GM13976 (cell line): Measurements from ENCODE around the gene SPTBN2.

Experiments used
- DNase-seq: peaks from one replicate; pipeline ENCODE4 v3.0.0; 2012; ENCODE audit warnings: low spot score
- in situ Hi-C: fragments of 300-500 bp; cut with MboI; formaldehyde crosslinking; loops from one replicate; pipeline ENCODE4 v1.12.0; 2022; ENCODE audit warnings: low sequenced_read_pairs, mixed read lengths, inconsistent platforms; ENCODE audit not compliant: unreplicated experiment
- TF ChIP-seq, protein P1 (sequence below): IDR thresholded peaks from 2 replicates; pipeline ENCODE4 v1.5.1; 2012; ENCODE audit warnings: borderline replicate concordance, mild to moderate bottlenecking; ENCODE audit not compliant: insufficient read depth; ENCODE audit errors: extremely low read depth, missing control alignments, control extremely low read depth

Gene SPTBN2

DNA sequence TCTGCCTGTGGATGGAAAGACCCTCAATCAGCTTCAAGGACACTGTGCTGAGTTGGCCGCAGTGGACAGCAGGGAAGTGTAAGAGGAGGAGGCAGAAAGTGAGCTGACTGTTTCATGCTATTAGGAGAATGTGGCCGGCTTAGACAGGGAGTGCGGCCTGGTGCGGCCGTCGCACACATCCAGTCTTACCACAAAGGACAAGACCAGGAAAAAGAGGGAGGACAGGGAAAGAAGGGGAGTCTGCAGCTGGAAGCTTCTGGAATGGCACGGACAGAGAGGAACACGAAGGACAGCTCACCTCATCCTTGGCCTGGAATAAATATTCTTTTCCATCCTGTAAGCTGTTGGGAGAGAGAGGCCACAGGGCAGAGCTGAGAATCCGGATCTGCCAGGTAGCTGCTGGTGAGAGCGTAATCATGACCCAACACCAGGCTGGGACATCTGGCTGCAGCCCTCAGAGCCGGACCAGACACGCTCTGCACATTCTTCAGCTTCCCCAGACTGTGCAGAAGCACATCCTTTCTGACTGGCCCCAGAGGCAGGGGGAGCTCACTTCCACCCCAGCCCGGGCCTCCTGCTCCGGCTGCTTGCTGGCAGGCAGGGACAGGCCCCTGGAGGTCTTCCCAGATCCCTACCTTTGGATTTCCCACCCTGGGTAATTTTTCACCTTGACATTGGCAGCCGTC, 42.8 kb downstream of the SPTBN2 start:
- no peak for DNase-seq
- in situ Hi-C loops = no loop called here
- TF ChIP-seq, protein P1, sequence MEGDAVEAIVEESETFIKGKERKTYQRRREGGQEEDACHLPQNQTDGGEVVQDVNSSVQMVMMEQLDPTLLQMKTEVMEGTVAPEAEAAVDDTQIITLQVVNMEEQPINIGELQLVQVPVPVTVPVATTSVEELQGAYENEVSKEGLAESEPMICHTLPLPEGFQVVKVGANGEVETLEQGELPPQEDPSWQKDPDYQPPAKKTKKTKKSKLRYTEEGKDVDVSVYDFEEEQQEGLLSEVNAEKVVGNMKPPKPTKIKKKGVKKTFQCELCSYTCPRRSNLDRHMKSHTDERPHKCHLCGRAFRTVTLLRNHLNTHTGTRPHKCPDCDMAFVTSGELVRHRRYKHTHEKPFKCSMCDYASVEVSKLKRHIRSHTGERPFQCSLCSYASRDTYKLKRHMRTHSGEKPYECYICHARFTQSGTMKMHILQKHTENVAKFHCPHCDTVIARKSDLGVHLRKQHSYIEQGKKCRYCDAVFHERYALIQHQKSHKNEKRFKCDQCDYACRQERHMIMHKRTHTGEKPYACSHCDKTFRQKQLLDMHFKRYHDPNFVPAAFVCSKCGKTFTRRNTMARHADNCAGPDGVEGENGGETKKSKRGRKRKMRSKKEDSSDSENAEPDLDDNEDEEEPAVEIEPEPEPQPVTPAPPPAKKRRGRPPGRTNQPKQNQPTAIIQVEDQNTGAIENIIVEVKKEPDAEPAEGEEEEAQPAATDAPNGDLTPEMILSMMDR = no peak

DNA sequence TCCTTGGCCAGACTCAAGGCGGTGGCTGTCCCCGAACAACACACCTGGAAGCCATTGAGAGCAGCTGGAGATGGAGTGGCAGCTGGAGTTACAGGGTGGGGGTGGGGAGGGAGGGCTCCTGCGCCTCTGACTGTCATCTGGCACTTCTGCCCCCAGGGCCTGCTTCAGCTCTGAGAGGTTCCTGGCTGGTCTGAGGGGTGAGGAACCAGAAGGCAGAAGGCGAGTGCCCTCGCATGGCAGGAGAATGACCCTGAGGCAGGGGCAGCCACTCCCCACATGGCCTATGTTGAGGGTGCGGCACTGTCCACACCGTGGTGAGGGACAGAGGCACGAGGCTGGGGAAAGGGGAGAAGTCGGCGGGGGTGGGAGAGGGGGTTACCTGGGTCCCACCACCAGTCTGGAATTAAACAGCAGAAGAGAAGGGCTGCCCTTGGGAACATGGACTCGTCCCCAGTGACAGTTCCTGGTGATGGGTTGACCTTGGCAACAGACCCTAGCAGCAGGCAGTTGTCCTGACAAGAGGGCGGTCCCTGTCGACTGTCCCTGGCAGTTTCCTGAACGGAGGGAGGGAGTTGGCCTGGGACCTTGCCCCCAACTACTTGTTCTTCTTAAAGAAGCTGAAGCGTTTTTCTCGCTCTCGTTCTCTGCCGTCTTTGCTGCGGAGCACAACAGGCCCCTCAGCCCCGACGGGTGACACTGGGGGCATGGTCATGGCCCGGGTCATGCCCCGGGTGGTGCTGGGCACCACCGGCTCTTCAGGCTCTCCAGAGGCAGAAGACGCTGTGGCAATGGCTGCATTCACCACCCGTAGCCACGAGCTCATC, 43.5 kb downstream of the SPTBN2 start:
- TF ChIP-seq, protein P1 = no peak
- DNase-seq = no peak
- in situ Hi-C loops = no loop called here

DNA sequence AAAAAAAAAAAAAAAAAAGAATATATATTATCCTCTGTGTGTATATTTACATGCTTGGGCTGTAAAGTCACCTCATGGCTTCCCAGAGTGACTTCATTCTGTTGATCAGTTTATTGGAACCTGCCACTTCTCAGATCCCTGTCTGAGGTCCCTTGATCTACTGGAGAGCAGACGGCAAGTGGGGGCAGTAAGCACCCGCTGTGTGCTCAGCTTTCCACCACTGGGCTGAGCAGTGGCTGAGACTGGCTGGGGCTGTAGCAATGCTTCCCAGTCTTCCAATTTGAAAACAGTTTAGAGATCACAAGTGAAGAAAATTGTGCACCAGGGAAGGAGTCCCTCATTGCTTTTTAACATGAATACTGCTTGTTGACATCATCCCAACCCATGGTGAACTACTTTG, 44.4 kb downstream of the SPTBN2 start:
- no peak for DNase-seq
- TF ChIP-seq, protein P1 = no peak
- in situ Hi-C loops = no loop called here

DNA sequence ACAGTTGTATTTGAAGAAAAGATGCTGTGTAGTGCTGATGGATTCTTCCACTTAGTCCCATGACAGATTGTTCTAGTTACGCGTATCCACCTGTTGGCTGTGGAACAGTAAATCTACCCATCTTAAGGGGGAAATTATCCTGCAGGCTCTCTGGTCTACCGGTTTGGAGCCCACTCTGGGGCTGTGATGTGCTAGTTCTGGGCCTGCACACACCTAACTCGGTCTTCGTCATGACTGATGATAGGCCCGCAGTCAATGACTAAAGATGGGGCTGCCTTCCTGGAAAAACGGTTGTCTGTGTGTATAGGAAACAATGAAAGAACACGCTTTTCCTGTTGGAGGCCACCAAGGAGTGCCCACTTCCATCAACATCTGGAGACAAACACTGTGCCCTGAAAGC, 45.1 kb downstream of the SPTBN2 start:
- TF ChIP-seq, protein P1 = no peak
- DNase-seq = no peak
- in situ Hi-C loops = no loop called here

DNA sequence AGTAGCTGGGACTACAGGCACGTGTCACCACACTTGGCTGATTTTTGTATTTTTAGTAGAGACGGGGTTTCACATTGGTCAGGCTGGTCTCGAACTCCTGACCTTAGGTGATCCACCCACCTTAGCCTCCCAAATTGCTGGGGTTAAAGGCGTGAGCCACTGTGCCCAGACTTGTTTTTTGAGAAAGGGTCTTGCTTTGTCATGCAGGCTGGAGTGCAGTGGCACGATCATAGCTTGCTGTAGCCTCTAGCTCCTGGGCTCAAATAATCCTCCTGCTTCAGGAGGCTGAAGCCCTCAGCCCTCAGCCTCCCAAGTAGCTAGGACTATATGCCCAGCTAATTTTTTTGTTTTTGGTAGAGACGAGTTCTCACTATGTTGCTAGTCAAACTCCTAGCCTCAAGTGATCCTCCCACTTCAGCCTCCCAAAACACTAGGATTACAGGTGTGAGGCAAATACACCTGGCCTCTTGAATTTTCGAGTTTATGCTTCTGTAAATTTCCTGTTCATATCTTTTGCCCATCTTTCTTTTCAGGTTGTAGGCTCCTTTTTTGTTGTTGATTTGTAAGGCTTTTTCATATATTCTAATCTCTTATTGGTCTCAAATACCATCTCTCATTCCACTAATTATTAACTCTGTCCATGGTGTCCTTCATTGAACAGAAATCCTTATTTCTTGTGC, 47.9 kb downstream of the SPTBN2 start:
- in situ Hi-C loops = no loop called here
- no peak for DNase-seq
- TF ChIP-seq, protein P1 = no peak

DNA sequence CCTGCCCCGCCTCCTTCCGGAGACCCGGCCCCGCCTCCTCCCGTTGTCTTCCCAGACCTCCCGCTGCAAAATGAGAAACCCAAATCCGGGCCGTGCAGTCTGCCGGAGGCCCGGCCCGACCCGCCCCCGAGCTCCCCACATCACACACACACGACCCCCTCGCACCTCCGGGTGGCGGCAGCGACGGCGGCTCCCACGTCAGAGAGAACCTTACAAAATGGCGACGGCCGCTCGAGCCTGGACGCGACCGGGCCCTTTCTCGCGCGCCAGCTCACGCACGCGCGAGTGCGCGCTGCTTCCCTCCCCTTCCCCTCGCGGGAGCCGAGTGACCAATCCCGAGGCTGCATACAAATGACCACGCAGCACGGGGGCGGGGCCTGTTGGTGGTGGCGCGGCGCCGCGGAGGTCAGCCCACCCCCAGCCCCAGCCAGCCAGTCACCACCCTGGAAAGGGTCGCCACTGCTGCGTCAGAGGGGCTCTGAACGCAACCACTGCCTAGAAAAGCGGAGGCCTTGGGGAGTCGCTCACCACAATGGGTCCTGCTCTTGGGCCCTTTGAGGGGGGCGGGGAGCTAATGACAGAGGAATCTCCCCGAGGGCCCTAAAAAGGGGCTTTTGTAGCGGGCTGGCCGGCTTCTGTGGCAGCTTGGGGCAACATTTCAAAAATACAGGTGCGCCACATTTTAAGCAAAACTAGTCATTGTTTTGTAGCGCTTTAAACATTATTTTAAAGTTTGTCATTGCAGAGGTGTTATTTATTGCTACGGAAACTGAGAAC, 51.2 kb downstream of the SPTBN2 start, which contains the start of gene RBM4B:
Gene RBM4B, minus strand, starts transcription at position 289 of the 777 bp plus-strand sequence. CDS start 808 bp downstream, outside the sequence.
- peak; percentile 97 for DNase-seq
- in situ Hi-C loops = no loop called here
- TF ChIP-seq, protein P1 = no peak
